Omental fat pad (tissue), 4 donors: ENCODE results near the gene CPLX1. TPM values are rescaled to one million over a fixed set of nuclear protein-coding genes. Genes with fewer than 3 reads are reported as not detected.

Source experiments
- ATAC-seq: fragments of 150-250 bp; one replicate; pipeline ENCODE4 v1.9.1; 2016; ENCODE audit warnings: mild to moderate bottlenecking, moderate library complexity; ENCODE audit not compliant: low FRiP score
- DNase-seq: peaks from one replicate; pipeline ENCODE4 v3.0.0-alpha.2; 2019; ENCODE audit warnings: low spot score
- total RNA-seq, 4 donors: library from RNA; depleted of rRNA; stranded (reverse); fragments of >200 nt; gene quantifications; one replicate each; pipeline ENCODE4 v1.1.0, GENCODE V29; 2016
- TF ChIP-seq, protein P1 (sequence below), 3 donors: fragments of 450-650 bp; IDR thresholded peaks; one replicate each; pipeline ENCODE4 v1.5.1; 2016 to 2017; ENCODE audit warnings: antibody characterized with exemption in 3 of 3, mild to moderate bottlenecking in 3 of 3, moderate library complexity in 2 of 3

Gene CPLX1
- total RNA-seq, 4 donors from 2014 or later: 1.1 to 2.0 (median 1.9) TPM; not detected in 1

DNA sequence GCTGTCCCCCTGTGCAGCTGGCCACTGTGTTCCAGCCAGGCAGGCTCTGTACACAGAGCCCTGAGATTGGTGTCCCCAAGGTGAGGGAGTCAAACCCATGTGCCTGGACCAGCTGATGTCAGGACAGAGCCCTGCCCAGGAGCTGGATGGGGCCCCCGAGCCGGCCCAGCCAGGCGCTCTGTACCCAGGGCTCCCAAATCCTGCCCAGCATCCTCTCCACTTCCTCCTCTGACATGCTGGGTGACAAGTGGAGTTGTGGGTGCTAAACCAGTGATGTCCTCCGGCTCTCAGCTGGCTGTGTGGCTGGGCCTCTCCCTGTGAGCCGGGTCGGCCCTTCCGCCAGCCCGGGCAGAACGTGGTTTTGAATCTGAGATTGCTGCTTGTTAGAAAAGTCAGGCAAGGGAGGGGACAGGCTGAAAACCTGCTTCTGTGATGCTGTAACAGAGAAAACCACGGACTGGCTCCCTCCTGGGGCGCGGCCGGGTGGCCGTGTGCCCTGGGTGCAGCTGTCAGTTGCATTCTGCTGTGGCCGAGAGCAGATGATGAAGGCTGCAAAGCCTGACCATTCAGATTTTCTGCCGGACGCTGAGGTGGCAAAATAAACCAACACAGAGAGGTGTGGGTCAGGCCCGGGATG, 7.9 kb upstream of the CPLX1 start:
- TF ChIP-seq, protein P1, sequence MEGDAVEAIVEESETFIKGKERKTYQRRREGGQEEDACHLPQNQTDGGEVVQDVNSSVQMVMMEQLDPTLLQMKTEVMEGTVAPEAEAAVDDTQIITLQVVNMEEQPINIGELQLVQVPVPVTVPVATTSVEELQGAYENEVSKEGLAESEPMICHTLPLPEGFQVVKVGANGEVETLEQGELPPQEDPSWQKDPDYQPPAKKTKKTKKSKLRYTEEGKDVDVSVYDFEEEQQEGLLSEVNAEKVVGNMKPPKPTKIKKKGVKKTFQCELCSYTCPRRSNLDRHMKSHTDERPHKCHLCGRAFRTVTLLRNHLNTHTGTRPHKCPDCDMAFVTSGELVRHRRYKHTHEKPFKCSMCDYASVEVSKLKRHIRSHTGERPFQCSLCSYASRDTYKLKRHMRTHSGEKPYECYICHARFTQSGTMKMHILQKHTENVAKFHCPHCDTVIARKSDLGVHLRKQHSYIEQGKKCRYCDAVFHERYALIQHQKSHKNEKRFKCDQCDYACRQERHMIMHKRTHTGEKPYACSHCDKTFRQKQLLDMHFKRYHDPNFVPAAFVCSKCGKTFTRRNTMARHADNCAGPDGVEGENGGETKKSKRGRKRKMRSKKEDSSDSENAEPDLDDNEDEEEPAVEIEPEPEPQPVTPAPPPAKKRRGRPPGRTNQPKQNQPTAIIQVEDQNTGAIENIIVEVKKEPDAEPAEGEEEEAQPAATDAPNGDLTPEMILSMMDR (IDR thresholded peaks at IDR 0.05): no peak
- ATAC-seq (no peak), DNase-seq (no peak)

DNA sequence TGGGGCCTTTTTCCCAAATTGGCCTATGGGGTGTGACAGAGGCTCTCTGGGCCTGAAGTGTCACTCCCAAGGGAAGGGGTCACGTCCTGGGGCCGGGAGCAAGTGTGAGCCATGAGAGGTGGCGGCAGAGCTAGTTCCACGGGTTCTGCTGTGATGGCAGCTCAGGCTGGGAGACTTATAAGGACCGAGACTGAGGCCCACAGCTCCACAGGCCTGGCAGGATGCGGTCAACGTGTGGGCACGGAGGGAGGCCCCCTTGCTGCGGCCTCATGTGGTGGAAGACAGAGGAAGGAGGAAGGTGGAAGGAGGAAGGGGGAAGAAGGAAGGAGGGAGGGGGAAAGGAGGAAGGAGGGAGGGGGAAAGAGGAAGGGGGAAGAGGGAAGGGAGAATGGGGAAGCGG, 7.2 kb upstream of the CPLX1 start:
- ATAC-seq (no peak), DNase-seq (no peak)
- TF ChIP-seq, protein P1 (IDR thresholded peaks at IDR 0.05): no peak

- no peak for ATAC-seq
- TF ChIP-seq, protein P1 (IDR thresholded peaks at IDR 0.05): no peak
- DNase-seq: no peak
These were observed 6.6 kb upstream of the CPLX1 start for GRCh38 chr4:832536-832935.

- DNase-seq: no peak
- TF ChIP-seq, protein P1 (IDR thresholded peaks at IDR 0.05): no peak
- no peak for ATAC-seq
These were observed 6.2 kb upstream of the CPLX1 start for GRCh38 chr4:832108-832507.

DNA sequence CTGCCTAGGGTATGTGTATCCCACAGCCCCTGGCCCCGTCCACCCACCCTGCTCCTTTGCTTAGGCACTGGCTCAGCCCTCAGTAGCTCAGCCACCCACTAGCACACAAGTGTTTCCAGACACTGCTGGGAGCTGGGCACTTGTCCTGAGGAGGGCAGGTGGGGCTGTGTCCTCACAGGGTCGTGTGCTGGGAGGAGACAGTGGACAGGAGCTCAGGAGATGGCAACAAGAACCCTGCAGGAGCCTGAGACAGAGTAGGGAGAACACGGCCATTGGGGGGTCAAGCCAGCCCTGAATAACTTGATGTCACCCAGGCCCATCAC, 5.5 kb upstream of the CPLX1 start:
- ATAC-seq: no peak
- TF ChIP-seq, protein P1 (IDR thresholded peaks at IDR 0.05): no peak

DNA sequence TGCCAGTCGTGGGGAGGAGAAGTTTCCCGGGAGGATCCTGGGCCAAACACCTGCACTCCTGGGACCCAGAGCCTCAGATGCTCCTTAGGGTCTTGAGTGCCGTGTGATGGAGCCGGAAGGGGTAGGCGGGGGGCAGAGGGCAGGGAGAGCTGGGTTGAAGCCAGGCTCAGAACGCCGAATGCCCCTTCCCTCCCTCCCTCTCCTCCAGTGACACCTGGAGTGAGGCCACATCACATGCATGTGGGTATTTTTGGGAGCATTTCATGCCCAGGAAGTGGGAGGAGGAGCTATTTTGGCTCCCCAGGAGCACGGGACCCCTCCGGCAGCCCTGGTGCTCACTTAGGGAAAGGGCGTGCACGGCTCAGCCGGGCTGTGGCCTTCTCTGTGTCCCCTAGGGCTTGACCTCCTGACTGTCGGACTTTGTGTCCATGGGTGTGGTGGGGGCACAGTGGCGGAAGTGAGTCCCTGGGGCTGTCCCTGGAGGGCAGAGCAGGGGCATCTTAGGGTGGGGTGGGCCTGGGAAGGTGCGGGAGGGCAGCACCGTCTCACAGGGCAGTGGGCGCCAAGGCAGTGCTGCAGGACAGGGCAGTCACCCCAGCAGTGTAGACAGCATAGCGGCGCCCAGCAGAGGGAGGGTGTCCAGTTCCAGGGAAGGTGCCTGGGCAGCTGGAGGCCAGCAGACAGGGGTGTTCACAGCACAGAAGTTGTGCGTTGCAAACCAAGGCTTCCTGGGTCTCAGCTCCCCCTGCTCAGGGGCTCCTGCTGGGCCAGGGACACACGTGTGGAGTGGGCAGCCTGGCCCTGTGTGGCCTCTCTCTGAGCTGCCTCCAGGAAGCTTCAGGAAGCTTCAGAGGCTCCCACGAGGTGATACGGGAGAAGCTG, 4.9 kb upstream of the CPLX1 start:
- ATAC-seq: no peak
- no peak for DNase-seq
- TF ChIP-seq, protein P1 (IDR thresholded peaks at IDR 0.05): no peak

More for the DNA sequence above, 5.5 kb upstream of the CPLX1 start:
- no peak for DNase-seq
